ACHN (cell line): Measurements from ENCODE around the gene ETS2.

ENCODE experiments used
- DNase-seq: peaks from one replicate; pipeline ENCODE4 v3.0.0-alpha.2; 2015
- in situ Hi-C: cut with HindIII; loops from 2 replicates; pipeline ENCODE4 v1.10.0; 2017; ENCODE audit warnings: low sequenced_read_pairs, low pct_ligation_motif_present, low pct_unique_long_range_greater_than_20kb

Gene ETS2

GRCh38 chr21:38811257-38811656 lies 5.5 kb downstream of the ETS2 start:
- in situ Hi-C loops = no loop called here
- DNase-seq = peak; percentile 39

- in situ Hi-C loops = no loop called here
These were observed 7.4 kb downstream of the ETS2 start for GRCh38 chr21:38813143-38813542.

GRCh38 chr21:38813547-38813946 lies 7.8 kb downstream of the ETS2 start:
- in situ Hi-C loops = no loop called here
- no peak for DNase-seq

More at GRCh38 chr21:38813143-38813542, 7.4 kb downstream of the ETS2 start:
- no peak for DNase-seq

GRCh38 chr21:38814126-38815059 lies 8.7 kb downstream of the ETS2 start:
- in situ Hi-C loops = no loop called here
- DNase-seq = no peak

- no peak for DNase-seq
- in situ Hi-C loops = no loop called here
These were observed 9.3 kb downstream of the ETS2 start for GRCh38 chr21:38815060-38815405.

- in situ Hi-C loops = no loop called here
- no peak for DNase-seq
These were observed 10.8 kb downstream of the ETS2 start for GRCh38 chr21:38816400-38816977.

GRCh38 chr21:38817371-38818324 lies 11.9 kb downstream of the ETS2 start:
- no peak for DNase-seq
- in situ Hi-C loops = no loop called here

GRCh38 chr21:38818325-38818723 lies 12.6 kb downstream of the ETS2 start:
- no peak for DNase-seq
- in situ Hi-C loops = no loop called here

GRCh38 chr21:38819051-38819718 lies 13.5 kb downstream of the ETS2 start:
- in situ Hi-C loops = no loop called here
- no peak for DNase-seq

- DNase-seq = peak; percentile 90
- in situ Hi-C loops = no loop called here
These were observed 14.0 kb downstream of the ETS2 start for GRCh38 chr21:38819719-38820159.

GRCh38 chr21:38820471-38821239 lies 14.9 kb downstream of the ETS2 start:
- in situ Hi-C loops = no loop called here
- DNase-seq = no peak

- DNase-seq = no peak
- in situ Hi-C loops = no loop called here
These were observed 15.5 kb downstream of the ETS2 start for GRCh38 chr21:38821248-38821647.

- in situ Hi-C loops = no loop called here
- DNase-seq = no peak
These were observed 16.4 kb downstream of the ETS2 start for GRCh38 chr21:38821959-38822682.

- in situ Hi-C loops = no loop called here
- no peak for DNase-seq
These were observed 17.1 kb downstream of the ETS2 start for GRCh38 chr21:38822778-38823238.

GRCh38 chr21:38823737-38824123 lies 18.0 kb downstream of the ETS2 start:
- no peak for DNase-seq
- in situ Hi-C loops = no loop called here

GRCh38 chr21:38824124-38824822 lies 18.5 kb downstream of the ETS2 start:
- in situ Hi-C loops = no loop called here
- no peak for DNase-seq

- DNase-seq = no peak
- in situ Hi-C loops = no loop called here
These were observed 19.5 kb downstream of the ETS2 start for GRCh38 chr21:38825269-38825668.
